Mucosa of stomach (tissue), 1 donor: Measurements from ENCODE around the gene NOP56.

Experiments
- H3K27me3 ChIP-seq: one replicate; pipeline ENCODE4 v1.7.0; 2013; ENCODE audit warnings: mild to moderate bottlenecking, low read length; ENCODE audit not compliant: control insufficient read depth, insufficient read depth
- H3K36me3 ChIP-seq: one replicate; pipeline ENCODE4 v1.7.0; 2013; ENCODE audit warnings: low read length; ENCODE audit not compliant: control insufficient read depth, insufficient read depth
- H3K4me1 ChIP-seq: one replicate; pipeline ENCODE4 v1.7.0; 2013; ENCODE audit warnings: mild to moderate bottlenecking, low read length; ENCODE audit not compliant: control insufficient read depth, insufficient read depth
- H3K4me3 ChIP-seq: one replicate; pipeline ENCODE4 v1.7.0; 2013; ENCODE audit warnings: low read length
- H3K9ac ChIP-seq: one replicate; pipeline ENCODE4 v1.7.0; 2013; ENCODE audit warnings: mild to moderate bottlenecking, low read length, moderate library complexity
- H3K9me3 ChIP-seq: one replicate; pipeline ENCODE4 v1.7.0; 2013; ENCODE audit warnings: mild to moderate bottlenecking, low read length, moderate library complexity; ENCODE audit not compliant: control insufficient read depth
- donor health status: Pancreatic carcinoma.

Gene NOP56

DNA sequence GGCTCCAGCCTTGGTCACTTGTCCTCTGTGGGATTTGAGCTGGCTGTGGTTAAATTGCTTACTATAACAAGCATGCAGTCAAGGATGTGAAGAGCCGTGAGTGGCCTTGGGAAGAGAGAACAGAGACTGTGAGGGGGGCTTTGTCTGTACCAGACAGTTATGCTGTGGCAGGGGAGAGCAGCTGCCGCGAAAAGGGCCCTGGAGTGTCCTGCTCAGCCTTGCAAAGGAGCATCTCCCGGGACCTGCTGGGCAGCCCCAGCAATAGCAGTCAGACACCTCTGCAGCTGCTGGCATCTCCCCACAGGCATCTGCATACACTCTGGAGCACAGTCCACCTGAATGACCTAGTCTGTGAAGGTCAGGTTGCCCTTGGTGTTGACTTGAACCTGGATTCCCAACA is 46.5 kb downstream of the NOP56 start:
- H3K27me3 ChIP-seq, result peaks cover 30% of the 10 kb centered on the region
- no peak overlapping the region for H3K9ac ChIP-seq
- H3K4me1 ChIP-seq, result no peaks in the 10 kb centered on the region
- no peak overlapping the region for H3K4me3 ChIP-seq
- H3K36me3 ChIP-seq, result no peaks in the 10 kb centered on the region
- H3K9me3 ChIP-seq, result no peaks in the 10 kb centered on the region

DNA sequence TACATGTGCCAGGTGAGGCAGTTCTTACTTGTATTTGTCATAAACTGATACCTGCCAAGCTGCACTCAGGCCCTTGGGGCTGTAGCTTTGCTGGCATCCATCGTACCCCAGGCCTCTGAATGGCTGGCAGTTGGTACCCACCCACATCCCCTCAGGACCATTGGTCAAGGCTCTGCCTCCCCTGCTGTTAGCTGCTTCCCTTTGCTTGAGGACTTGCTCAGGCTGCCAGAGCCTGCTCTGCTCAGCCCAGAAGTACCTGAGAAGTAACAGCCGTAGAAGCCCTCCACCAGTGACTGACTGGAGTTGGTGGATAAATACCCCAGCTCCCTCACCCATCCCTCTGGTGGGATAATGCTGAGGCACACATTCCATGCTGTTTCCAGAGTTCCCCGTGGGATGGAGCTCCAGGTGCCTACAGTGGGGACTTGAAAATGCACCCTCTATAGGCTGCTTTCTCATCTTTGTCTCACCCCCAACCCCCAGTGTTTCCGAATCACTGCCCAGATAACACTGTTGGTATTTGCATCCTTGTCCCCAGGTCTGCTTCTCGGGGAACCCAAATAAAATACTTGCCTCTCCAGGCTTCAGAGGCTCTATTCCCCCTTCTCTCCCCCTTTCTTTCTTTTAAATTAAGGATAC is 47.5 kb downstream of the NOP56 start:
- Histone ChIP-seq H3K27me3 (peaks cover 20% of the 10 kb centered on the region), H3K9me3 (no peaks in the 10 kb centered on the region), H3K36me3 (no peaks in the 10 kb centered on the region), H3K9ac (no peak overlapping the region), H3K4me3 (no peak overlapping the region), H3K4me1 (no peaks in the 10 kb centered on the region)

DNA sequence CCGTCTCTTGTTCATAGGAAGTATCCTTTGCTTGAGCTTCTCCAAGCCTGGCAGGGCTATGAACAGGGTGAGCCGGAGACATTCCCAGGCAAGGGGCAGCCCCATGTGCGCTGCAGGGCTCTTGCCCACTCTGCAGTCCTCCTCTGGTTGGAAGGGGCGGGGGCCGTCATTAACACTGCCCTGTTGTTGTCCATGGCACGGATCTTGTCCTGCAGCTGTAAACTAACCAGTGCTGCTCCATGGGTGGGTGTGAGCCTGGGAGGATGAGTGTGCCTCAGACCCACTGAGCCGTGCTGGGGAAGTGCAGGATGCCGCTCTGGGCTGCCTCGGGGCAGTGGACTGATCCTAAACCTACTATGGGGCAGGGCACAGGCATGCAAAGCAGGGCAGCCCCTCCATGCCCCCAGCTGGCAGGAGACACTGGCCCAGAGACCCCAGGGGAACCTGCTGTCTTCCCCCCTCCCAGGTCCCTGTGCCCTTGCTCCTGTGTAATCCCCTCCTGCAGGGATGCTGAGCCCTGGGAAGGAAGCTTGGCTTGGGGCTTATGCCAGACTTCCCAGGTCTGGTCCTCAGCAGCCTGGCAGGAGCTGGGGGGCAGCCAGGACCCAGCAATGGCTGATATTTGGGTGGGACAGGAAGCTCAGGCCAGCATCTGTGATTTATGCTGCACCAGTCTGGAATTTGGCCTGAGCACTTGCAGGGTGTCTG is 48.6 kb downstream of the NOP56 start:
- Histone ChIP-seq H3K9ac (no peak overlapping the region), H3K4me3 (no peak overlapping the region), H3K9me3 (no peaks in the 10 kb centered on the region), H3K27me3 (peaks cover 9% of the 10 kb centered on the region), H3K36me3 (no peaks in the 10 kb centered on the region), H3K4me1 (no peaks in the 10 kb centered on the region)

DNA sequence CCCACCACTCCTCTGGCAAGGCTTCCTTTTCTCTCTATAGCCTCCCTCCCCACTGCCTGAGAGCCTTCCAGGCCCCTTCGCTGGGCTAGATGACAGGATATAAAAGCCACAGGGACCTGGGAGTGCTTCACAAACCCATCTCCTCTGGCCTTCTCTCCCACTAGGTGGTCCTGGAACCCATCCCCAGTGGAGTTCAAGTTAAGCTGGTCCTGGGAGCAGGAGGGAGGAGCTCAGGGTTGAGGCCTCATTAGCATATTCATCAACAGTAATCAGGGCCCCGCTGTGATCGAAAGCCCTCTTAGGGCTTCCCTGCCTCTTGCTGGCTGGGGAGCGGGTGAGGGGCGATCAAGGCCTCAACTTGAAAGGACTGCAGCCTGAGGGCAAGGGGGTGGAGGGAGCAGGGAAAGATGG is 49.2 kb downstream of the NOP56 start:
- H3K36me3 ChIP-seq, result no peaks in the 10 kb centered on the region
- H3K4me3 ChIP-seq, result no peak overlapping the region
- H3K27me3 ChIP-seq, result peaks cover 8% of the 10 kb centered on the region
- H3K4me1 ChIP-seq, result no peaks in the 10 kb centered on the region
- H3K9me3 ChIP-seq, result no peaks in the 10 kb centered on the region
- H3K9ac ChIP-seq, result no peak overlapping the region

DNA sequence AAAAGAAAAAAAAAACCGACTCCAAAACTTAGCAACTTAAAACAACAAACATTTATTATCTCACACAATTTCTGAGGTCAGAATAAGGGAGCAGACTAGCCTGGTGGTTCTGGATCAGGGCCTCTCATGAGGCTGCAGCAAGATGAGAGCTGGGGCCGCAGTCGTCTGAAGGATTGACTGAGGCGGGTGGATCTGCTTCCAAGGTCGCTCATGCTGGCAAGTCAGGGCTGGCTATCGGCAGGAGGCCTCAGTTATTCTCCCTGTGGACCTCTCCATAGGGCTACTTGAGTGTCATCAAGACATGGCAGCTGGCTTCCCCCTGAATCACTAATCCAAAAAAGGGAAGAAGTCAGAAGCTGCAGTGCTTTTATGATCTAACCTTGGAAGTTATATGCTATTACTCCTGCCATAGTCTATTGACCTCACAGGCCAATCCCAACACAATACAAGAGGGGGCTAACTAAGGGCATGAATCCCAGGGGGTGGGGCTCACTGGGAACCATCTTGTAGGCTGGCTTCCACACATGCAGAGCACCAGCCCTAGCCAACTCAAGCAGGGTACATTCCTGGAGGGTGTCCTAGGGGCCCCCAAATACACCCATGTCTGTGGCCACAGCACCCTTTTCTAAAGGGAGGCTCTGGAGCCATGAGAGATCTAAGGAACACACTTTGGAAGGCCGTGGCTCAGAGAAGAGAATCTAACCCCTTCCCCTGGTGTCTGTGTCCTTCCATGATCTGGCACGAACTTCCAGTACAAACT is 51.5 kb downstream of the NOP56 start:
- Histone ChIP-seq H3K36me3 (no peaks in the 10 kb centered on the region), H3K9me3 (no peaks in the 10 kb centered on the region), H3K4me3 (no peak overlapping the region), H3K4me1 (no peaks in the 10 kb centered on the region), H3K9ac (no peak overlapping the region), H3K27me3 (no peaks in the 10 kb centered on the region)

DNA sequence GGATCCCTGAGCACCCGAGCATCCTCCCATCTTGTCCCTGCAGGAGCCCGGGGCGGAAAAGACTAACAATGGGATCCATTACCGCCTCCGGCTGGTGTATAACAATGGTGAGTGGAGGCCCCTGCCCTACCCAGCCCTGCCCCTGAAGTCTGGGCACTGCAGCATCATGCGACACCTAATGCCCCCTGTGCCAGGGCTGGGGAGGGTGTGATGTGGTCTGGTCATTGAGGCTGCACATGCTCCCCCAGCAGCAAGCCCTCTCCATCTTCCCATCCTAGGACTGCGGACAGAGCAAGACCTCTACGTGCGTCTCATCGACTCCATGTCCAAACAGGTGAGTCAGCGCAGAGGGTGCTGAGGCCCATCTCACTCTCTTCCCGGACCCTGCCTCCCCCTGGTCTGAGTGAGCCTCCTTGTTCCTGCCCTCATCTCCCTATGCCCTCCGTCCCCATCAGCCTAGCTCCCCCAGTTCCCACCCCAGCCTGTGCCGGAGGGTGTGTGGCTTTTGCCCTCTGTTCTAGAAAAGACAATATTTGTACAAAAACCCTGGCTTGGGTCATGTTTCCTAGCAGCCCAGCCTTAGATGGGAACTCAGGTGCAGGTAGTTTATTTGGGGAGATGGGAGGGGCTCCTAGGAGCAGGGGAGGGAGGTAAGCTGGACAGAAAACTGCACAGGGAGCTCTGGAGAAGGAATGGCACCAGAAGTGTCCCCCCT is 53.7 kb downstream of the NOP56 start:
- Histone ChIP-seq H3K9me3 (no peaks in the 10 kb centered on the region), H3K4me1 (no peaks in the 10 kb centered on the region), H3K27me3 (no peaks in the 10 kb centered on the region)

DNA sequence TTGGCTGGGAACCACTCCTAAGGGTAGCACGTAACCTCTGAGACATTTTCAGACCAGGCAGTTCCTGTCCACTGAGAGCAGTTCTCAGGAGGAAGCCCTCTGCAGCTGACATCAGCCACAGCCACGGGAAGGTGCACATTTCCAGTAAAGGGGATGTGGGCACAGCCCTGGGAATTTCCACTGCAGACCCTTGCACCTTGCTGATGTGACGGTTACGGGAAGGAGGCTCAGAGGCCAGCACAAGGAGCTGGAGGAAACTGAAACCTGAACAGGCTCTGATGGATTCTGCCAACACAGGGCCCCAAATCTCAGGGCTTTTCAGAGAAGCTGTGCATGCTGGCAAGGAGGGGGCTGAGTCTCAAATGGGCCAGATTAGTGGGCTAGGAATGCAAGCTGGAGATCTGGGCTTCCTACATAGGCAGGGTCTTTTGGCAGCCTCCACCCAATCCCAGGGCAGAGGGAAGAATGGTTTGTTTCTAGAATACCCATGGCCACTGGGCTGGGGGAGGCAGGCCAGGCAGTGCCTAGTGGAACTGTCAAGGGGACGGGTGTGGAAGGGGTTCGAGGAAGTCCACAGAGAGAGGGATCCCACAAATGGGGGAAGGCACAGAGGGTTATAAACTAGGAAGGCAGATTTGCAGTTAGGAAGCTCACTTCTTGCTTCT is 54.4 kb downstream of the NOP56 start:
- no peaks in the 10 kb centered on the region for H3K27me3 ChIP-seq
- no peaks in the 10 kb centered on the region for H3K9me3 ChIP-seq
- no peak overlapping the region for H3K9ac ChIP-seq
- no peak overlapping the region for H3K4me3 ChIP-seq
- no peaks in the 10 kb centered on the region for H3K36me3 ChIP-seq
- no peaks in the 10 kb centered on the region for H3K4me1 ChIP-seq

More for the DNA sequence above, 53.7 kb downstream of the NOP56 start:
- Histone ChIP-seq H3K36me3 (no peaks in the 10 kb centered on the region), H3K4me3 (no peak overlapping the region), H3K9ac (no peak overlapping the region)

DNA sequence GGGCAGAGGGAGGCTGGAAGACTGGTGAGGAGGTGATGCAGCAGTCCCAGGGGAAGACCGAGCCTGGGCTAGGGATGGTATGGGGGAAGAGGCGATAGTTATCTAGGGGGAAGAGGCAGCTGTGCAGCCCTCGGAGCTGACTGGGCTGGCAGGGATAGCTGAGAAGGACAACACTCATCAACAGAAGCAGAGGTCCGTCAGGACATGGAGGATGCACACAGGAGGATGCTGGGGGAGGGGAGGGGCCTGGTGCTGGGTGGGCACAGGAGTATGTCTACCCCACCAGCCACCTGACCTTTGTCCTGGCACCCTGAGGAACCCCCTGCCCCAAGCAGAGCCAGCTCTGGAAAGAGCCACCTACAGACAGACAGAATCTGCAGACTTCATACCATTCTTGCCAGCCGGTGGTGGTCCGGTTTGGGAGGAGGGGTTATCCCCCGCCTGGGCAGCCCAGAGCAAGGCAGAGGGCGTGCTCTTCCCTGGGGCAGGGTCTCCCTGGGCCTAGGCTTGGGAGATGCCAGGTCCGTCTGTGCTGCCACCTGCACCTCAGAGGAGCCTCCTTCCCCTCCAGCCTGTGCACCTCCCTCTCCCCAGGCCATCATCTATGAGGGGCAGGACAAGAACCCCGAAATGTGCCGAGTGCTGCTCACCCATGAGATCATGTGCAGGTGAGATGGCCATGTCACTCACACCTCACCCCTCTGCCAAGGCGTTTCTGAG is 55.1 kb downstream of the NOP56 start:
- Histone ChIP-seq H3K36me3 (no peaks in the 10 kb centered on the region), H3K9ac (no peak overlapping the region), H3K4me3 (no peak overlapping the region), H3K27me3 (no peaks in the 10 kb centered on the region), H3K9me3 (no peaks in the 10 kb centered on the region), H3K4me1 (no peaks in the 10 kb centered on the region)
